H1 (cell line): ENCODE measurements around the gene ADAM22. TPM values are rescaled to one million over a fixed set of nuclear protein-coding genes. Genes with fewer than 3 reads are reported as not detected.

Source experiments
- CTCF ChIA-PET: fragments of 300-600 bp; sonication (Branson Sonifier 250); formaldehyde crosslinking; loops from one replicate; lab custom pipeline; 2021; ENCODE audit not compliant: partially characterized antibody; lab: Charles Lee
- POLR2A ChIA-PET: fragments of 300-600 bp; sonication (Branson Sonifier 250); formaldehyde crosslinking; loops from one replicate; lab custom pipeline; 2021; ENCODE audit warnings: inconsistent platforms; ENCODE audit not compliant: partially characterized antibody; lab: Charles Lee
- DNase-seq, 2 experiments: peaks; one replicate each; pipeline versions ENCODE4 v3.0.0 to v3.0.0-alpha.2; 2010 to 2022; ENCODE audit warnings: low spot score in 2 of 2, low read depth in 1 of 2, mixed read lengths in 1 of 2
- FAIRE-seq: peaks from 2 replicates; lab custom pipeline; 2011; peaks lifted over from hg19 to GRCh38; lab: Jason Lieb, UNC
- H2AFZ ChIP-seq: 2 replicates; pipeline ENCODE4 v1.8.1; 2012; ENCODE audit warnings: low read length, inconsistent platforms
- H2AK5ac ChIP-seq: 2 replicates; pipeline ENCODE4 v1.6.1; 2013; ENCODE audit warnings: low read depth, low read length
- H2BK120ac ChIP-seq: replicated peaks from 2 replicates; pipeline ENCODE3; 2013; ENCODE audit warnings: low read depth, low read length, inconsistent platforms
- H2BK12ac ChIP-seq: 2 replicates; pipeline ENCODE4 v1.6.1; 2013; ENCODE audit warnings: low read depth, low read length
- H2BK15ac ChIP-seq: 2 replicates; pipeline ENCODE4 v1.6.1; 2013; ENCODE audit warnings: low read length
- H2BK20ac ChIP-seq: 2 replicates; pipeline ENCODE4 v1.6.1; 2013; ENCODE audit warnings: low read length
- H2BK5ac ChIP-seq: 2 replicates; pipeline ENCODE4 v1.6.1; 2013; ENCODE audit warnings: low read depth, low read length
- H3K14ac ChIP-seq: 2 replicates; pipeline ENCODE4 v1.6.1; 2013; ENCODE audit warnings: inconsistent platforms; ENCODE audit not compliant: insufficient read length
- H3K18ac ChIP-seq: 2 replicates; pipeline ENCODE4 v1.6.1; 2013; ENCODE audit warnings: low read length; ENCODE audit errors: extremely low read depth
- H3K23ac ChIP-seq: 2 replicates; pipeline ENCODE4 v1.6.1; 2013; ENCODE audit warnings: inconsistent platforms; ENCODE audit not compliant: insufficient read length
- H3K23me2 ChIP-seq: 2 replicates; pipeline ENCODE4 v1.6.1; 2013; ENCODE audit warnings: low read depth, low read length
- H3K27ac ChIP-seq: 2 replicates; pipeline ENCODE4 v1.6.1; 2011; ENCODE audit warnings: low read depth, low read length, inconsistent platforms
- H3K27me3 ChIP-seq, 4 experiments: replicated peaks in 1 of 4; 1 replicate in 1 of 4; 2 replicates in 3 of 4; pipeline versions ENCODE4 v1.6.1 to v1.8.1; 2011 to 2013; ENCODE audit warnings: low read length in 3 of 4, mild to moderate bottlenecking in 3 of 4, inconsistent platforms in 2 of 4, mixed read lengths in 2 of 4, moderate library complexity in 1 of 4; ENCODE audit not compliant: control insufficient read depth in 3 of 4, insufficient read depth in 3 of 4; ENCODE audit errors: extremely low read depth in 1 of 4
- H3K36me3 ChIP-seq, 4 experiments: 2 replicates each; pipeline versions ENCODE4 v1.6.1 to v1.8.1; 2011 to 2013; ENCODE audit warnings: mild to moderate bottlenecking in 4 of 4, low read length in 3 of 4, moderate library complexity in 2 of 4, control low read depth in 1 of 4, inconsistent platforms in 1 of 4; ENCODE audit not compliant: insufficient read depth in 4 of 4, control insufficient read depth in 2 of 4
- H3K4ac ChIP-seq: replicated peaks from 2 replicates; pipeline ENCODE3; 2013; ENCODE audit warnings: low read length, low read depth, mixed read lengths, inconsistent platforms; ENCODE audit not compliant: insufficient read length
- H3K4me1 ChIP-seq, 4 experiments: replicated peaks in 1 of 4; 1 replicate in 1 of 4; 2 replicates in 3 of 4; pipeline versions ENCODE4 v1.6.1 to v1.8.1; 2011 to 2013; ENCODE audit warnings: low read length in 3 of 4, inconsistent platforms in 2 of 4, mixed read lengths in 1 of 4; ENCODE audit not compliant: insufficient read depth in 4 of 4, control insufficient read depth in 3 of 4
- H3K4me2 ChIP-seq, 2 experiments: 2 replicates each; pipeline versions ENCODE4 v1.6.1 to v1.8.1; 2011 to 2013; ENCODE audit warnings: low read depth in 2 of 2, low read length in 2 of 2, control low read depth in 1 of 2, inconsistent platforms in 1 of 2, mild to moderate bottlenecking in 1 of 2; ENCODE audit not compliant: insufficient read depth in 1 of 2
- H3K4me3 ChIP-seq, 4 experiments: fragments of 200-600, 300-600 bp in 1 of 4; sonication (generic), shearing (Covaris generic), sonication (Bioruptor Twin) in 1 of 4; 2 replicates each; pipeline versions ENCODE4 v1.5.1 to v1.8.1; 2011 to 2016; ENCODE audit warnings: low read length in 4 of 4, low read depth in 3 of 4, control low read depth in 2 of 4, inconsistent platforms in 2 of 4, mild to moderate bottlenecking in 2 of 4, mixed read lengths in 1 of 4, moderate library complexity in 1 of 4; ENCODE audit not compliant: insufficient read depth in 2 of 4; ENCODE audit errors: extremely low read depth in 1 of 4
- H3K56ac ChIP-seq: replicated peaks from 2 replicates; pipeline ENCODE3; 2013; ENCODE audit warnings: low read depth, mild to moderate bottlenecking, mixed read lengths, low read length, inconsistent platforms; ENCODE audit not compliant: insufficient read length
- H3K79me1 ChIP-seq: 2 replicates; pipeline ENCODE4 v1.6.1; 2013; ENCODE audit warnings: low read depth, low read length, control low read depth
- H3K79me2 ChIP-seq, 2 experiments: 2 replicates each; pipeline versions ENCODE4 v1.6.1 to v1.8.1; 2012 to 2013; ENCODE audit warnings: low read length in 2 of 2, mild to moderate bottlenecking in 2 of 2, inconsistent platforms in 1 of 2; ENCODE audit not compliant: insufficient read depth in 2 of 2, control insufficient read depth in 1 of 2
- H3K9ac ChIP-seq, 4 experiments: replicated peaks in 1 of 4; 1 replicate in 1 of 4; 2 replicates in 3 of 4; pipeline versions ENCODE4 v1.6.1 to v1.8.1; 2011 to 2013; ENCODE audit warnings: low read depth in 3 of 4, low read length in 3 of 4, control low read depth in 2 of 4, mild to moderate bottlenecking in 2 of 4, moderate library complexity in 2 of 4, inconsistent platforms in 1 of 4; ENCODE audit errors: extremely low read depth in 1 of 4
- H3K9me3 ChIP-seq, 2 experiments: 2 replicates each; pipeline versions ENCODE4 v1.6.1 to v1.8.1; 2012 to 2013; ENCODE audit warnings: mild to moderate bottlenecking in 2 of 2, moderate library complexity in 2 of 2, control low read depth in 1 of 2, inconsistent platforms in 1 of 2, low read depth in 1 of 2, low read length in 1 of 2, mixed read lengths in 1 of 2; ENCODE audit not compliant: insufficient read depth in 2 of 2
- H4K20me1 ChIP-seq, 2 experiments: replicated peaks in 1 of 2; 2 replicates each; pipeline versions ENCODE3 to v1.8.1; 2011 to 2013; ENCODE audit warnings: inconsistent platforms in 2 of 2, low read length in 2 of 2, mild to moderate bottlenecking in 1 of 2; ENCODE audit not compliant: insufficient read depth in 2 of 2, control insufficient read depth in 1 of 2
- H4K5ac ChIP-seq: 2 replicates; pipeline ENCODE4 v1.6.1; 2013; ENCODE audit warnings: low read length, low read depth, mixed read lengths, inconsistent platforms; ENCODE audit not compliant: insufficient read length
- H4K8ac ChIP-seq: 2 replicates; pipeline ENCODE4 v1.8.0; 2013; ENCODE audit warnings: mild to moderate bottlenecking, moderate library complexity, low read length, inconsistent platforms; ENCODE audit not compliant: insufficient read depth; ENCODE audit errors: extremely low read depth
- H4K91ac ChIP-seq: replicated peaks from 2 replicates; pipeline ENCODE3; 2013; ENCODE audit warnings: low read length, mixed read lengths, inconsistent platforms; ENCODE audit not compliant: insufficient read length
- CTBP2 ChIP-seq: IDR thresholded peaks from 2 replicates; pipeline ENCODE4 v1.7.0; 2011; ENCODE audit warnings: borderline replicate concordance, mild to moderate bottlenecking, moderate library complexity, mixed read lengths, low read length; ENCODE audit not compliant: insufficient read depth, insufficient read length
- EGR1 ChIP-seq: IDR thresholded peaks from 2 replicates; pipeline ENCODE4 v1.6.1; 2011; ENCODE audit warnings: low read depth, low read length, borderline replicate concordance
- POLR2A ChIP-seq, 2 experiments: IDR thresholded peaks; 1 replicate in 1 of 2; 2 replicates in 1 of 2; pipeline ENCODE4 v1.6.1; 2011; ENCODE audit warnings: low read depth in 2 of 2, low read length in 2 of 2, mild to moderate bottlenecking in 2 of 2; ENCODE audit errors: control extremely low read depth in 1 of 2
- YY1 ChIP-seq: IDR thresholded peaks from 2 replicates; pipeline ENCODE4 v1.6.1; 2011; ENCODE audit warnings: low read depth, mild to moderate bottlenecking, low read length
- whole genome bisulfite sequencing, 2 experiments: shearing (Covaris generic) in 1 of 2; methylation state at CpG; one replicate each; pipeline versions ENCODE4 v1.1.6 to v1.1.7; 2013 to 2015; ENCODE audit warnings: low lambda C conversion rate in 2 of 2, mixed read lengths in 2 of 2, inconsistent platforms in 1 of 2, low coverage in 1 of 2, missing lambda C conversion rate in 1 of 2; ENCODE audit not compliant: insufficient replicate concordance in 2 of 2, insufficient coverage in 1 of 2, insufficient read length in 1 of 2; ENCODE audit errors: extremely low coverage in 1 of 2, missing lambda C conversion rate in 1 of 2; 5-methylcytosine and 5-hydroxymethylcytosine counted together
- polyA plus RNA-seq, 7 experiments: library from polyadenylated mRNA; depleted of rRNA in 3 of 7; stranded (reverse) in 5 of 7; unstranded in 2 of 7; fragments of >200 nt in 5 of 7; fragments of 200-250 nt in 2 of 7; gene quantifications; 1 replicate in 5 of 7; 2 replicates in 1 of 7; 4 replicates in 1 of 7; pipeline versions ENCODE4 v1.2.1 to v1.2.3, GENCODE V29; 2011 to 2013; ENCODE audit warnings: missing spikeins in 2 of 7, mixed read lengths in 2 of 7
- total RNA-seq: library from RNA; stranded (reverse); fragmentation: NEBNext Ultra II Directional; extraction: Animal tissue kit (Norgen Biotek cat#: 25700); gene quantifications from 2 replicates; pipeline ENCODE4 v1.2.1, GENCODE V29; 2021
- TF ChIP-seq, protein P1 (sequence below): IDR thresholded peaks from 2 replicates; pipeline ENCODE4 v1.6.1; 2012; ENCODE audit warnings: low read length, inconsistent platforms
- TF ChIP-seq, protein P2 (sequence below), 3 experiments: IDR thresholded peaks; 1 replicate in 2 of 3; 2 replicates in 1 of 3; pipeline versions ENCODE4 v1.5.1 to v1.6.1; 2011; ENCODE audit warnings: low read length in 3 of 3, mild to moderate bottlenecking in 3 of 3, inconsistent platforms in 2 of 3, low read depth in 1 of 3, moderate library complexity in 1 of 3; ENCODE audit not compliant: insufficient read depth in 1 of 3; ENCODE audit errors: control extremely low read depth in 1 of 3
- TF ChIP-seq, protein P3 (sequence below): IDR thresholded peaks from 2 replicates; pipeline ENCODE4 v1.6.1; 2011; ENCODE audit warnings: low read length, improper control_type of control experiment

Gene ADAM22
- total and polyA plus RNA-seq, 2 of the 8 experiments (the other 6 are each of a cell fraction or from before 2014, with no cell fraction given), result 4.6 to 21.4 TPM

DNA sequence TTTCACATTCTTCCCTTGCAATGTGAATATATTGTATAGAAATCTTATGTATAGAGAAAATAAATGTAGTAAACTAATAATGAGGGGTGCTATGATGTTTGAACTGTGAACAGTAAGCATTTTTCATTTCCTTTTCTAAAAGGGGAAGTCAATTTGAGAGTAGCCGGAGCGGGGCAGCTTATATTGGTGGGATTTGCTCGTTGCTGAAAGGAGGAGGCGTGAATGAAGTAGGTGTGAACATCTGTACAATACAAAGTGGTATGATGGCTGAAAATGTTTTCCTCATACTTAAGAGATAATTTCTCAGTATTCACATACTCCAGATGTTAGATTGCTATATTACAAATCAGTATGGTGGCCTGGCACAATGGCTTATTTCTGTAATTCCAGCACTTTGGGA lies 198.7 kb downstream of the ADAM22 start:
- H3K79me2 ChIP-seq, result no peaks in the 10 kb centered on the region
- H3K27ac ChIP-seq, result no peak overlapping the region
- no peak overlapping the region for H2BK20ac ChIP-seq
- WGBS, 2 experiments, result 93% methylated on average over 4 of the region's 4 CpGs; no CpG with 5 or more reads in 1 of the 2 experiments
- no peaks in the 10 kb centered on the region for H3K27me3 ChIP-seq
- no peak overlapping the region for H4K5ac ChIP-seq
- H3K4ac ChIP-seq, result no peak overlapping the region
- H3K4me3 ChIP-seq, result no peak overlapping the region
- H3K18ac ChIP-seq, result no peak overlapping the region
- ChIA-PET CTCF (interaction anchor here (1.1 kb wide), 1 partner anchor 37 kb away, joined by 3 read pairs; no protein-coding TSS in a partner anchor), POLR2A (no interaction called here)
- H2BK120ac ChIP-seq, result no peak overlapping the region
- no peaks in the 10 kb centered on the region for H3K9me3 ChIP-seq
- no peaks in the 10 kb centered on the region for H3K79me1 ChIP-seq
- no peaks in the 10 kb centered on the region for H3K23me2 ChIP-seq
- FAIRE-seq (no peak), DNase-seq (no peak)
- H4K20me1 ChIP-seq, result no peaks in the 10 kb centered on the region
- no peaks in the 10 kb centered on the region for H3K4me1 ChIP-seq
- no peak overlapping the region for H2BK12ac ChIP-seq
- H3K23ac ChIP-seq, result no peak overlapping the region
- H2AK5ac ChIP-seq, result no peak overlapping the region
- no peak overlapping the region for H4K91ac ChIP-seq
- no peak overlapping the region for H3K56ac ChIP-seq
- H3K9ac ChIP-seq, result no peak overlapping the region
- H2BK15ac ChIP-seq, result no peak overlapping the region
- H2AFZ ChIP-seq, result no peak overlapping the region
- H3K4me2 ChIP-seq, result no peak overlapping the region
- H3K36me3 ChIP-seq, result no peaks in the 10 kb centered on the region
- no peak overlapping the region for H2BK5ac ChIP-seq
- H4K8ac ChIP-seq, result no peak overlapping the region
- no peak overlapping the region for H3K14ac ChIP-seq
- TF ChIP-seq POLR2A (IDR thresholded peaks at IDR 0.05; ENCODE audit: control extremely low read depth in 1 of 2, low read depth in 2 of 2, low read length in 2 of 2) (no peak), EGR1 (no peak), YY1 (no peak), CTBP2 (no peak)
- TF ChIP-seq, protein P1, sequence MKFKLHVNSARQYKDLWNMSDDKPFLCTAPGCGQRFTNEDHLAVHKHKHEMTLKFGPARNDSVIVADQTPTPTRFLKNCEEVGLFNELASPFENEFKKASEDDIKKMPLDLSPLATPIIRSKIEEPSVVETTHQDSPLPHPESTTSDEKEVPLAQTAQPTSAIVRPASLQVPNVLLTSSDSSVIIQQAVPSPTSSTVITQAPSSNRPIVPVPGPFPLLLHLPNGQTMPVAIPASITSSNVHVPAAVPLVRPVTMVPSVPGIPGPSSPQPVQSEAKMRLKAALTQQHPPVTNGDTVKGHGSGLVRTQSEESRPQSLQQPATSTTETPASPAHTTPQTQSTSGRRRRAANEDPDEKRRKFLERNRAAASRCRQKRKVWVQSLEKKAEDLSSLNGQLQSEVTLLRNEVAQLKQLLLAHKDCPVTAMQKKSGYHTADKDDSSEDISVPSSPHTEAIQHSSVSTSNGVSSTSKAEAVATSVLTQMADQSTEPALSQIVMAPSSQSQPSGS, result no peak
- TF ChIP-seq, protein P2, sequence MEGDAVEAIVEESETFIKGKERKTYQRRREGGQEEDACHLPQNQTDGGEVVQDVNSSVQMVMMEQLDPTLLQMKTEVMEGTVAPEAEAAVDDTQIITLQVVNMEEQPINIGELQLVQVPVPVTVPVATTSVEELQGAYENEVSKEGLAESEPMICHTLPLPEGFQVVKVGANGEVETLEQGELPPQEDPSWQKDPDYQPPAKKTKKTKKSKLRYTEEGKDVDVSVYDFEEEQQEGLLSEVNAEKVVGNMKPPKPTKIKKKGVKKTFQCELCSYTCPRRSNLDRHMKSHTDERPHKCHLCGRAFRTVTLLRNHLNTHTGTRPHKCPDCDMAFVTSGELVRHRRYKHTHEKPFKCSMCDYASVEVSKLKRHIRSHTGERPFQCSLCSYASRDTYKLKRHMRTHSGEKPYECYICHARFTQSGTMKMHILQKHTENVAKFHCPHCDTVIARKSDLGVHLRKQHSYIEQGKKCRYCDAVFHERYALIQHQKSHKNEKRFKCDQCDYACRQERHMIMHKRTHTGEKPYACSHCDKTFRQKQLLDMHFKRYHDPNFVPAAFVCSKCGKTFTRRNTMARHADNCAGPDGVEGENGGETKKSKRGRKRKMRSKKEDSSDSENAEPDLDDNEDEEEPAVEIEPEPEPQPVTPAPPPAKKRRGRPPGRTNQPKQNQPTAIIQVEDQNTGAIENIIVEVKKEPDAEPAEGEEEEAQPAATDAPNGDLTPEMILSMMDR (IDR thresholded peaks at IDR 0.05; ENCODE audit: control extremely low read depth in 1 of 3, insufficient read depth in 1 of 3, low read depth in 1 of 3, low read length in 3 of 3), result no peak
- TF ChIP-seq, protein P3, sequence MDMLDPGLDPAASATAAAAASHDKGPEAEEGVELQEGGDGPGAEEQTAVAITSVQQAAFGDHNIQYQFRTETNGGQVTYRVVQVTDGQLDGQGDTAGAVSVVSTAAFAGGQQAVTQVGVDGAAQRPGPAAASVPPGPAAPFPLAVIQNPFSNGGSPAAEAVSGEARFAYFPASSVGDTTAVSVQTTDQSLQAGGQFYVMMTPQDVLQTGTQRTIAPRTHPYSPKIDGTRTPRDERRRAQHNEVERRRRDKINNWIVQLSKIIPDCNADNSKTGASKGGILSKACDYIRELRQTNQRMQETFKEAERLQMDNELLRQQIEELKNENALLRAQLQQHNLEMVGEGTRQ, result no peak
